ENCODE measurements around the gene RTN4RL1.

Gene RTN4RL1

DNA sequence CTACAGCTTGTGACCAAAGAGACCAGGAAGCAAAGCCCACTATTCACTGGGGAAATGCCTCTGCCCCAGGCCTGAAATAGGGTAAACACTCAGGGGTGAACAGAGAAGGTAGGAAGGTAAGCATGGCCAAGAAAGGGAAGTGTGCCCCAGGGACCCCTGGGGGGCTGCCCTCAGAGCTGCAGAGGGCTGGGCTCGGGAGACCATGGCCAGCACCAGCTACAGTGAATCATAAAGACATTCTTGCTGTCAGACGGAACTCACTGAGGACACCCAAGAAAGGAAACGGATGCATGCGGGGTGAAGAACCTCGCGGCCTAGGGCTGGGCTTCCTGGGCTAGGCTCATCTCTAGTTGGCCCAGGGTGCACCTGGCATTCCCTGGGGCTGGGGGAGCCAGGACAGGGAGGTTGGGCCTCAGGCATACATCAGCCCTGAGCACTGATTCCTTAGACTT lies 39.4 kb upstream of the RTN4RL1 start:
- peaks cover 7% of the 10 kb centered on the region for H3K27me3 ChIP-seq (ENCODE audit: control insufficient read depth, insufficient read depth, low read length)
- no peak overlapping the region for H3K9ac ChIP-seq (ENCODE audit: low read length)
- H3K27ac ChIP-seq (ENCODE audit: low read length) = no peak overlapping the region
- peaks cover 16% of the 10 kb centered on the region for H3K4me1 ChIP-seq (ENCODE audit: control insufficient read depth, low read depth, low read length)
- H3K36me3 ChIP-seq (ENCODE audit: control insufficient read depth, low read depth, low read length) = no peaks in the 10 kb centered on the region
- no peaks in the 10 kb centered on the region for H3K9me3 ChIP-seq (ENCODE audit: control insufficient read depth, low read depth, low read length)
- H3K4me3 ChIP-seq (ENCODE audit: low read length) = no peak overlapping the region

DNA sequence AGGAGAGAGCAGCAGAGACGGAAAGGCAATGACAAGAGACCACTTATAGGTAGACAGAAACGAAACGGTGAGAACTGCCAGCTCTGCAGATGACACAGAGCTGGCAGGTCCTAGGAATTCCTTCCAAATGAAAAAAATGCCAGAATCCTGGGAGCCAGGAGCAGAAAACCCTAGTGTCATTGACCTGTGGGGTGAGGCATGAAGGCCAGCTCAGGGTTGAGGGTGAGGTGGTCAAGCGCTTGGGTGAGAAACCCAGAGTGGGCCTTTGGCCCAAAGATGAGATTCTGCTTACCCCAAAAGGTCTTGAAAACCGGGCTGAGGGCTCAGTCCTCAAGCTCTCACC lies 39.0 kb upstream of the RTN4RL1 start:
- Histone ChIP-seq H3K9ac (ENCODE audit: low read length) (no peak overlapping the region), H3K27me3 (ENCODE audit: control insufficient read depth, insufficient read depth, low read length) (peaks cover 12% of the 10 kb centered on the region), H3K36me3 (ENCODE audit: control insufficient read depth, low read depth, low read length) (no peaks in the 10 kb centered on the region), H3K27ac (ENCODE audit: low read length) (no peak overlapping the region), H3K4me1 (ENCODE audit: control insufficient read depth, low read depth, low read length) (peaks cover 16% of the 10 kb centered on the region), H3K9me3 (ENCODE audit: control insufficient read depth, low read depth, low read length) (no peaks in the 10 kb centered on the region), H3K4me3 (ENCODE audit: low read length) (no peak overlapping the region)

DNA sequence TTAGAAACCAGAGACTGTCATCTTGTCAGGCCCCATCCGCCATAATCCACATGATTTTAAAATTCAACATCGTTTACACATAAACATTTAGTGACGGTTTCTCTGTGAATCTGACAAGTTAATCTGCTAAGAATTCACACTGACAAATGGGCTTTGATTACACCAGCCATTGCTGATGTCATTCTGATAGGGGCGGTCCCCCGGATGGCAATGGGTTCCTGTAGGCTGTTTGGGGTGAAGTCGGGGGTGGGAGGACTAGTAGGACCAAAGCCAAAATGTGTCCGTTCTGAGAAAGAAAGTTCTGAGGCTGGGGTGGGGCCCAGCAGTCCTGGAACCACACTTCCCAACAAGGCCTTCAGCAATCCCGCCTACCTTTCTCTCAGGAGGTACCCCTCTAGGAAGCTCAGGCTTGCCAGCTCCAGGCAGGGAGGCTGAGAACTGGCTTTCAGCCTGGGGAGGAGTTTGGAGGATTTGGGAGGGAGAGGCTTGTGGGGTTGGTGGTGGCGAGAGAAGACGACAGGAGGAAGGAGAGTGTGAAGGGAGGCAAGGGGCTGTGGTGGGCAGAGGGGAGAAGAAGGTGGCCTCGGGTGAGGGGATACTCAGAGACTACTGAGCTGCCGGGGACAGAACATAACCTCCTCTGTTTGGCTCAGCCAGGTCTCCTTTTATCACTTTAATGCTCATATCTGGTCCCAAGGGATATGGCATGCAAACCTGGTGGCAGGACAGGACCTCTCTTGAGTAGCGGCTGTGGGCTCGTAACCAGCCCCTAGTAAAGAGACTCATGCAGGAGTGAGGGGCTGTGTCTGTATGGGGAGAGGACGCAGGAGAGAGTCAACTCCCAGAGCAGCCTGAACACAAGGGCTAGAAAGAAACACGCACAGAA lies 38.4 kb upstream of the RTN4RL1 start:
- H3K27ac ChIP-seq (ENCODE audit: low read length) = no peak overlapping the region
- H3K9me3 ChIP-seq (ENCODE audit: control insufficient read depth, low read depth, low read length) = no peaks in the 10 kb centered on the region
- H3K9ac ChIP-seq (ENCODE audit: low read length) = no peak overlapping the region
- no peak overlapping the region for H3K4me3 ChIP-seq (ENCODE audit: low read length)
- H3K36me3 ChIP-seq (ENCODE audit: control insufficient read depth, low read depth, low read length) = no peaks in the 10 kb centered on the region
- peaks cover 18% of the 10 kb centered on the region for H3K27me3 ChIP-seq (ENCODE audit: control insufficient read depth, insufficient read depth, low read length)
- H3K4me1 ChIP-seq (ENCODE audit: control insufficient read depth, low read depth, low read length) = peaks cover 16% of the 10 kb centered on the region

DNA sequence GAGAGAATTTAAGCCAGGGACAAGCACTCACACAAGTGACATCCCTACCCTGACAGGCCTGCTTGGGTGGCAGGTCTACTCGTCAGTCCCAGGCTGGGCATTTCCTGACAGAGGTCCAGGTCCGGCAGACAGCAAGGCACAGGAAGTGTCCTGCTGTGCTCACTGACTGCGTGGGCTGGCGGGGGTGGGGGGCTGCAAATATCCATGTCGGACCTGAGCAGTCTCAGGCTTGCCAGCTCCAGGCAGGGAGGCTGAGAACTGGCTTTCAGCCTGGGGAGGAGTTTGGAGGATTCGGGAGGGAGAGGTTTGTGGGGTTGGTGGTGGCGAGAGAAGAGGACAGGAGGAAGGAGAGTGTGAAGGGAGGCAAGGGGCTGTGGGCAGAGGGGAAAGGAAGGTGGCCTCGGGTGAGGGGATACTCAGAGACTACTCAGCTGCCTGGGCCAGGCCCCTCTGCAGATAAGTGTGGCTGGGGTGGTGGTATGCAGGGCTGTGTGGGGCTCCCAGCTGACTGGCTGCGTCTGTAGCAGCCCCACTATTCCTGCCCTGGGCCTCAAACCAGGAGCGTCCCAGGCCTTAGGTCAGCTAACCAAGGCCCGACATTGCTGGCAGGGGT lies 37.5 kb upstream of the RTN4RL1 start:
- Histone ChIP-seq H3K9me3 (ENCODE audit: control insufficient read depth, low read depth, low read length) (no peaks in the 10 kb centered on the region), H3K27me3 (ENCODE audit: control insufficient read depth, insufficient read depth, low read length) (peaks cover 26% of the 10 kb centered on the region), H3K9ac (ENCODE audit: low read length) (no peak overlapping the region), H3K4me1 (ENCODE audit: control insufficient read depth, low read depth, low read length) (peaks cover 16% of the 10 kb centered on the region), H3K36me3 (ENCODE audit: control insufficient read depth, low read depth, low read length) (no peaks in the 10 kb centered on the region), H3K27ac (ENCODE audit: low read length) (no peak overlapping the region), H3K4me3 (ENCODE audit: low read length) (no peak overlapping the region)

DNA sequence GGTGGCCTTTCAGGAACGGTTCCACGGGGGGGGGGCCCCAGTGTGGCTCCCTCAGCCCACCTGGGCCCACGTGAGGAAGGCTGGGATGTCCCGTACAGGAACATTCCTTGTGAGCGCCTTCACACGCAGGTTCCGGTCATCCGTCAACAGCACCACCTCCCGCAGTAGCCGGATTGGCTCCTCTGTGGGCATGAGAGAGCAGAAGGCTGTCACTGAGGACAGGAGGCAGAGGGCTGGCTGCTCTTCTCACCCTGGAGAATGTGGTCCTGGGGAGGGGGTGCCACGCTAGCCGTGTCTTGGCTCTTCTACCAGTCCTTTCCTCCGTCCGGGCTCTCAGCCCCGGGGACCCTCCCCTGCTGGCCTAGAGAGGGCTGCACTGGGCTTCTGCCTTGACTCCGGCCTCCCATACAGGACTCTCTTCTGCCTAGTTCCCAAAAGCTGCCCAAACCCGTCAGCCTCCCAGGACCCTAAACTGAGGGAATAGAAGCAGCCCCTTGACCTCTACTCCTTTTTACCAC lies 36.4 kb upstream of the RTN4RL1 start:
- Histone ChIP-seq H3K9ac (ENCODE audit: low read length) (no peak overlapping the region), H3K27ac (ENCODE audit: low read length) (no peak overlapping the region), H3K27me3 (ENCODE audit: control insufficient read depth, insufficient read depth, low read length) (peaks cover 31% of the 10 kb centered on the region), H3K36me3 (ENCODE audit: control insufficient read depth, low read depth, low read length) (no peaks in the 10 kb centered on the region), H3K9me3 (ENCODE audit: control insufficient read depth, low read depth, low read length) (no peaks in the 10 kb centered on the region), H3K4me3 (ENCODE audit: low read length) (no peak overlapping the region), H3K4me1 (ENCODE audit: control insufficient read depth, low read depth, low read length) (peaks cover 16% of the 10 kb centered on the region)

DNA sequence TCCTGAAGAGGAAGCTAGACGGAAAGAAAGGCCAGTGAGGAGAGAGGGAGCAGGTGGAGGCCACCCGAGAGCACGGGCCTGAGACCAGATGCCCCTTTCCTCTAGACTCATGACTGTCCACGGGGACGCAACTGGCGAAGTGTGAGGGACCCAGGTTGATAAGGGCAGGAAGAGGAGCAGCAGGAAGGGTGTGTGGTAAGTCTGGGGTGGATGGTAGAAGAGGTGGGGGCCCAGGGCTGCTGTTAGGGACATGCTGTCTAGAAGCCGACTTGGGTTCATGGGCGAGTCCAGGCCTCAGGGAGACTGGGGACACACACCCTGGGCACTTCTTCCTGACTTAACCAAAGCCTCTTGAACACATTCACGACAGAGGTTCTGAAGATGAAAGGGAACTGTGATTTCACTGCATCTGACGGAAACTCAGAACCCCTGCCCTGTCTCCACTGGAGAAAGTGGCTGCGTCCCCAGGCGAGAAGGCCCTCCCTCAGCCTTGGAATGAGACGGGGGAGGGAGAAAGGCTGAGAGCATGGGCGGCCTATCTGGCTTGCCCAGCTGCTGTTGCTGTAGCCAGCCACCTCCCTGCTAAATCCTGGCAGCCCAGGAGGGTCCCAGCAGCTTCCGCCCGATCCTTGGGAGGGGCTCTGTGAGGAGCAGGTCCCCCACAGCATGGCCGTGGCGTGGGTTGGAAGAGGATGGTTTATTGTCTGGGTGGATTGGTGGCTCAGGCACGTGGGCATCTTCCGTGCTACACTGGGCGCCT lies 35.7 kb upstream of the RTN4RL1 start:
- Histone ChIP-seq H3K4me3 (ENCODE audit: low read length) (no peak overlapping the region), H3K27me3 (ENCODE audit: control insufficient read depth, insufficient read depth, low read length) (peaks cover 37% of the 10 kb centered on the region), H3K27ac (ENCODE audit: low read length) (no peak overlapping the region), H3K9ac (ENCODE audit: low read length) (no peak overlapping the region), H3K4me1 (ENCODE audit: control insufficient read depth, low read depth, low read length) (peaks cover 16% of the 10 kb centered on the region), H3K9me3 (ENCODE audit: control insufficient read depth, low read depth, low read length) (no peaks in the 10 kb centered on the region), H3K36me3 (ENCODE audit: control insufficient read depth, low read depth, low read length) (no peaks in the 10 kb centered on the region)

DNA sequence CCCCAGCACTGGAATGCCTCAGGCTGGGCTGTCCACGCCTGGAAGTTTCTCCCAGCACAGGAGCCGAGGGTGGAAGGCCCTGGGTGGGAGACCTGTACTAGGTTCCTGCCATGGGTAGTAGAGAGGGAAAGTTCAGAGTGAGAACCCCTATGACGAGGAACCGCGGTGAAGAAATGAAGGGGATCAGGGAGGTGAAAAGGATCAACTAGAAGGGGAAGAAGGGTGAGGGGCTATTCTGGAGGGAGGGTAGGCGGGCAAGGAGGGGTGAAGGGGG lies 35.2 kb upstream of the RTN4RL1 start:
- Histone ChIP-seq H3K9ac (ENCODE audit: low read length) (no peak overlapping the region), H3K4me3 (ENCODE audit: low read length) (no peak overlapping the region), H3K27ac (ENCODE audit: low read length) (no peak overlapping the region), H3K9me3 (ENCODE audit: control insufficient read depth, low read depth, low read length) (no peaks in the 10 kb centered on the region), H3K36me3 (ENCODE audit: control insufficient read depth, low read depth, low read length) (no peaks in the 10 kb centered on the region), H3K27me3 (ENCODE audit: control insufficient read depth, insufficient read depth, low read length) (peaks cover 42% of the 10 kb centered on the region), H3K4me1 (ENCODE audit: control insufficient read depth, low read depth, low read length) (peaks cover 16% of the 10 kb centered on the region)

DNA sequence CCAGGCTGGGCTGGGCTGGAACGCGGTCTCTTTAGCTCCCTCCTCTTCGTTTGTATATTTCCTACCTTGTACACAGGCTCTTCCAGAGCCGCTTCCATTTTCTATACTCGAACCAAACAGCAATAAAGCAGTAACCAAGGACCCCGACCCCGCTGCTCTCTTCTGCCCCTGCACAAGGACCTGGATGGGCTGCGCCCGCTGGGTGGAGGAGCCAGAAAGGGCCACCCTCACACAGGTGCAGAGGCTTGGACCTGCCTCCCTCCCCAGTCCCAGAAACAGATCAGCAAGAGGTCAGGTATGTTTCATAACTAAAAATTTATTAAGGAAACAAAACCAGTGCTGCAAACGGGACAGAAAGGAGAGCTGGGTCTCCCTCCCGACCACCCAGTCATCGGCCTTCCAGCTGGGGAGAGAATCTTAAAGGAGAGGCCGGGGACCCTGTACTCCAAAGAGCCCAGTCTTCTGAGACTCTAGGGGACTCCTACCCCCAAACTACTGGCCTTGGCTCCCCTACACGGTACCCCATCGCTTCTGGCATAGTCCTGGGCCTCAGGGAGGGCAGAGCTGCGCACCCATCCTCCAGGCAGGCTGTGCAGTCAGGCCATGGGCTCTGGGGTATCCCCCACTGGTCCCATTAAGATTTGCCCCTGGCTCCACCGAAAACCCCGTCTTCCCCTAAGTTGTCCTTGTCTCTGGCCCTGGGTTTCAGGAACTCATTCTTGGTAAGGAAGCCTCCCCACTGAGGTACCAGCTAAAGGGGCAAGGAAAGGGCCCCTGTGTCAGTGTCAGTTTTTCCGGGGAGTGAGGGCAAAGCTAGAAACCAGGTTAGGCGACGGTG lies 34.6 kb upstream of the RTN4RL1 start:
- H3K4me3 ChIP-seq (ENCODE audit: low read length) = no peak overlapping the region
- no peak overlapping the region for H3K27ac ChIP-seq (ENCODE audit: low read length)
- H3K9me3 ChIP-seq (ENCODE audit: control insufficient read depth, low read depth, low read length) = no peaks in the 10 kb centered on the region
- peaks cover 16% of the 10 kb centered on the region for H3K4me1 ChIP-seq (ENCODE audit: control insufficient read depth, low read depth, low read length)
- no peaks in the 10 kb centered on the region for H3K36me3 ChIP-seq (ENCODE audit: control insufficient read depth, low read depth, low read length)
- no peak overlapping the region for H3K9ac ChIP-seq (ENCODE audit: low read length)
- H3K27me3 ChIP-seq (ENCODE audit: control insufficient read depth, insufficient read depth, low read length) = peaks cover 48% of the 10 kb centered on the region

DNA sequence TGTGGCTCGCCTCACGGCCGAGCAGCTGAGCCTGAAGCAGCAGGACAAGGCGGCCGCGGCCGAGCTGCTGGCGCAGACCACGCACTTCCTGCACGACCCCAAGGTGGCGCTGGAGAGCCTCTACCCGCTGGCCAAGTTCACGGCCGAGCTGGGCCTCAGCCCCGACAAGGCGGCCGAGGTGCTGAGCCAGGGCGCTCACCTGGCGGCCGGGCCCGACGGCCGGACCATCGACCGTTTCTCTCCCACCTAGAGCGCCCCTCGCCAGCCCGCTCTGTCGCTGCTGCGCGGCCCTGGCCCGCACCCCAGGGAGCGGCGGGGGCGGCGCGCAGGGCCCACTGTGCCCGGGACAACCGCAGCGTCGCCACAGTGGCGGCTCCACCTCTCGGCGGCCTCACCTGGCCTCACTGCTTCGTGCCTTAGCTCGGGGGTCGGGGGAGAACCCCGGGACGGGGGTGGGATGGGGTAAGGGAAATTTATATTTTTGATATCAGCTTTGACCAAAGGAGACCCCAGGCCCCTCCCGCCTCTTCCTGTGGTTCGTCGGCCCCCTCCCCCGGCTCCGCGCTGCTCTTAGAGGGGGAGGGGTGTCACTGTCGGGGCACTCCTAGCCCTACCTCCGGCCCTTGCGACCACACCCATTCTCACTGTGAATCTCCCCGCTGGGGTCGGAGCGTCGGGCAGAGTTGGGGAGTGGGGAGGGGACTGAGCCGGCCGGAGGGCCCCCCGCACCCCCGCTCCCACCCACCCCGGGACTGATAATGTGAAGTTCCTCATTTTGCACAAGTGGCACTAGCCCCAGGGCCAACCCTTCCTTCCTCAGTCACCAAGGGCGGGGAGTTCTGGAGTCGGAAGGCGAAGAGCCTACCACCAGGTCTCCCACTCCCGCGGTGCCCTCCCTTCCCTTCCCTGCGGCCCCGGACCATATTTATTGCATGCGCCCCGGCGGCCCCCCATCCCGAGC lies 33.7 kb upstream of the RTN4RL1 start:
- H3K36me3 ChIP-seq (ENCODE audit: control insufficient read depth, low read depth, low read length) = no peaks in the 10 kb centered on the region
- H3K27ac ChIP-seq (ENCODE audit: low read length) = no peak overlapping the region
- peaks cover 16% of the 10 kb centered on the region for H3K4me1 ChIP-seq (ENCODE audit: control insufficient read depth, low read depth, low read length)
- H3K27me3 ChIP-seq (ENCODE audit: control insufficient read depth, insufficient read depth, low read length) = peaks cover 57% of the 10 kb centered on the region
- H3K4me3 ChIP-seq (ENCODE audit: low read length) = peak overlapping the region; percentile 37
- H3K9me3 ChIP-seq (ENCODE audit: control insufficient read depth, low read depth, low read length) = no peaks in the 10 kb centered on the region
- no peak overlapping the region for H3K9ac ChIP-seq (ENCODE audit: low read length)

DNA sequence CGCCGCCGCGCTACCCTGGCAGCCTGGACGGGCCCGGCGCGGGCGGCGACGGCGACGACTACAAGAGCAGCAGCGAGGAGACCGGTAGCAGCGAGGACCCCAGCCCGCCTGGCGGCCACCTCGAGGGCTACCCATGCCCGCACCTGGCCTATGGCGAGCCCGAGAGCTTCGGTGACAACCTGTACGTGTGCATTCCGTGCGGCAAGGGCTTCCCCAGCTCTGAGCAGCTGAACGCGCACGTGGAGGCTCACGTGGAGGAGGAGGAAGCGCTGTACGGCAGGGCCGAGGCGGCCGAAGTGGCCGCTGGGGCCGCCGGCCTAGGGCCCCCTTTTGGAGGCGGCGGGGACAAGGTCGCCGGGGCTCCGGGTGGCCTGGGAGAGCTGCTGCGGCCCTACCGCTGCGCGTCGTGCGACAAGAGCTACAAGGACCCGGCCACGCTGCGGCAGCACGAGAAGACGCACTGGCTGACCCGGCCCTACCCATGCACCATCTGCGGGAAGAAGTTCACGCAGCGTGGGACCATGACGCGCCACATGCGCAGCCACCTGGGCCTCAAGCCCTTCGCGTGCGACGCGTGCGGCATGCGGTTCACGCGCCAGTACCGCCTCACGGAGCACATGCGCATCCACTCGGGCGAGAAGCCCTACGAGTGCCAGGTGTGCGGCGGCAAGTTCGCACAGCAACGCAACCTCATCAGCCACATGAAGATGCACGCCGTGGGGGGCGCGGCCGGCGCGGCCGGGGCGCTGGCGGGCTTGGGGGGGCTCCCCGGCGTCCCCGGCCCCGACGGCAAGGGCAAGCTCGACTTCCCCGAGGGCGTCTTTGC lies 32.8 kb upstream of the RTN4RL1 start:
- Histone ChIP-seq H3K36me3 (ENCODE audit: control insufficient read depth, low read depth, low read length) (no peaks in the 10 kb centered on the region), H3K4me1 (ENCODE audit: control insufficient read depth, low read depth, low read length) (peaks cover 8% of the 10 kb centered on the region), H3K27ac (ENCODE audit: low read length) (no peak overlapping the region), H3K9me3 (ENCODE audit: control insufficient read depth, low read depth, low read length) (no peaks in the 10 kb centered on the region), H3K9ac (ENCODE audit: low read length) (no peak overlapping the region), H3K4me3 (ENCODE audit: low read length) (no peak overlapping the region), H3K27me3 (ENCODE audit: control insufficient read depth, insufficient read depth, low read length) (peaks cover 66% of the 10 kb centered on the region)
